ENCODE data around the gene SLC25A42.

The SLC25A42 gene

GRCh38 chr19:19157808-19158207, 94.0 kb downstream of the SLC25A42 start:
- no peak for DNase-seq (ENCODE audit: low read depth)
- H3K36me3 ChIP-seq (ENCODE audit: control insufficient read depth, insufficient read depth, low read length, severe bottlenecking) = no peaks in the 10 kb centered on the region
- no peaks in the 10 kb centered on the region for H3K4me1 ChIP-seq (ENCODE audit: control insufficient read depth, insufficient read depth, low read length)
- no peak overlapping the region for H3K9ac ChIP-seq (ENCODE audit: low read length)
- no peaks in the 10 kb centered on the region for H3K9me3 ChIP-seq (ENCODE audit: control insufficient read depth, low read length)
- no peak overlapping the region for H3K4me3 ChIP-seq (ENCODE audit: low read length)
- no peaks in the 10 kb centered on the region for H3K27me3 ChIP-seq (replicated peaks; ENCODE audit: control insufficient read depth, insufficient read depth, low read length)

- Histone ChIP-seq H3K4me3 (ENCODE audit: low read length) (no peak overlapping the region), H3K27me3 (replicated peaks; ENCODE audit: control insufficient read depth, insufficient read depth, low read length) (no peaks in the 10 kb centered on the region), H3K36me3 (ENCODE audit: control insufficient read depth, insufficient read depth, low read length, severe bottlenecking) (no peaks in the 10 kb centered on the region), H3K9ac (ENCODE audit: low read length) (no peak overlapping the region), H3K9me3 (ENCODE audit: control insufficient read depth, low read length) (no peaks in the 10 kb centered on the region), H3K4me1 (ENCODE audit: control insufficient read depth, insufficient read depth, low read length) (no peaks in the 10 kb centered on the region)
- no peak for DNase-seq (ENCODE audit: low read depth)
Measured at GRCh38 chr19:19159534-19159933, 95.7 kb downstream of the SLC25A42 start.

GRCh38 chr19:19160461-19161035, 96.8 kb downstream of the SLC25A42 start:
- Histone ChIP-seq H3K27me3 (replicated peaks; ENCODE audit: control insufficient read depth, insufficient read depth, low read length) (no peaks in the 10 kb centered on the region), H3K4me1 (ENCODE audit: control insufficient read depth, insufficient read depth, low read length) (no peaks in the 10 kb centered on the region), H3K4me3 (ENCODE audit: low read length) (no peak overlapping the region), H3K9me3 (ENCODE audit: control insufficient read depth, low read length) (no peaks in the 10 kb centered on the region), H3K36me3 (ENCODE audit: control insufficient read depth, insufficient read depth, low read length, severe bottlenecking) (no peaks in the 10 kb centered on the region), H3K9ac (ENCODE audit: low read length) (no peak overlapping the region)
- DNase-seq (ENCODE audit: low read depth) = no peak

GRCh38 chr19:19162495-19162894, 98.7 kb downstream of the SLC25A42 start:
- H3K9ac ChIP-seq (ENCODE audit: low read length) = no peak overlapping the region
- H3K4me3 ChIP-seq (ENCODE audit: low read length) = no peak overlapping the region
- no peaks in the 10 kb centered on the region for H3K9me3 ChIP-seq (ENCODE audit: control insufficient read depth, low read length)
- H3K4me1 ChIP-seq (ENCODE audit: control insufficient read depth, insufficient read depth, low read length) = no peaks in the 10 kb centered on the region
- H3K36me3 ChIP-seq (ENCODE audit: control insufficient read depth, insufficient read depth, low read length, severe bottlenecking) = no peaks in the 10 kb centered on the region
- no peak for DNase-seq (ENCODE audit: low read depth)
- H3K27me3 ChIP-seq (replicated peaks; ENCODE audit: control insufficient read depth, insufficient read depth, low read length) = no peaks in the 10 kb centered on the region

Data from adipocyte (in vitro differentiated cells).